Transverse colon (tissue), 4 donors: ENCODE measurements around the gene COG5. TPM values are rescaled to one million over a fixed set of nuclear protein-coding genes. Genes with fewer than 3 reads are reported as not detected.
"Not testable (repeated sequence)": the region's sequence is repeated elsewhere in the genome, so short reads cannot be mapped to it uniquely, and the experiment has no call there.

Source experiments
- DNase-seq: peaks from one replicate; pipeline ENCODE4 v3.0.0-alpha.2; 2019
- H3K27ac ChIP-seq, 4 donors: fragments of 200-600 bp; sonication (generic); 2 replicates each; pipeline ENCODE4 v1.5.1; 2016 to 2018; ENCODE audit warnings: inconsistent platforms in 4 of 4
- H3K27me3 ChIP-seq: fragments of 200-600 bp; sonication (generic); 2 replicates; pipeline ENCODE4 v1.5.1; 2017; ENCODE audit warnings: inconsistent platforms
- H3K36me3 ChIP-seq, 4 donors: fragments of 200-600 bp; sonication (generic); 2 replicates each; pipeline ENCODE4 v1.5.1; 2017 to 2019; ENCODE audit warnings: inconsistent platforms in 4 of 4
- H3K4me1 ChIP-seq, 4 donors: fragments of 200-600 bp; sonication (generic); 2 replicates each; pipeline ENCODE4 v1.5.1; 2017 to 2020; ENCODE audit warnings: inconsistent platforms in 4 of 4
- H3K4me3 ChIP-seq, 4 donors: fragments of 200-600 bp; sonication (generic); 1 replicate in 1 of 4; 2 replicates in 3 of 4; pipeline versions ENCODE4 v1.5.1 to v1.6.1; 2017 to 2019; ENCODE audit warnings: inconsistent platforms in 4 of 4
- H3K9me3 ChIP-seq, 2 donors: fragments of 200-600 bp; sonication (generic); 2 replicates each; pipeline ENCODE4 v1.5.1; 2017 to 2019; ENCODE audit warnings: inconsistent platforms in 2 of 2
- EP300 ChIP-seq: sonication (generic); formaldehyde crosslinking; IDR thresholded peaks from one replicate; pipeline ENCODE4 v1.6.1; 2017; ENCODE audit warnings: antibody characterized with exemption, low read depth
- POLR2A ChIP-seq: fragments of 450-650 bp; IDR thresholded peaks from one replicate; pipeline ENCODE4 v1.6.1; 2016; ENCODE audit warnings: antibody characterized with exemption, mild to moderate bottlenecking, moderate library complexity
- POLR2AphosphoS5 ChIP-seq, 3 donors: sonication (generic); formaldehyde crosslinking; IDR thresholded peaks; one replicate each; pipeline ENCODE4 v1.6.1; 2016; ENCODE audit warnings: antibody characterized with exemption in 3 of 3
- WGBS, 2 donors: methylation state at CpG; one replicate each; pipeline ENCODE4 v1.1.5; 2018; ENCODE audit warnings: low coverage in 1 of 2; 5-methylcytosine and 5-hydroxymethylcytosine counted together
- in situ Hi-C, 4 donors: fragments of 200-750 bp; cut with MboI; loops; one replicate each; pipeline versions ENCODE4 v1.15.0 to v1.15.1; 2017; ENCODE audit warnings: low sequenced_read_pairs in 3 of 4, low pct_ligation_motif_present in 1 of 4, low pct_unique_long_range_greater_than_20kb in 1 of 4
- intact Hi-C: fragments of 100-400 bp; cut with DNase I; formaldehyde crosslinking; loops from one replicate; pipeline ENCODE4 v1.15.1; 2023; ENCODE audit warnings: low total_unique reads
- total RNA-seq, 4 donors: library from RNA; depleted of rRNA; stranded (reverse); fragments of >200 nt; gene quantifications; one replicate each; pipeline ENCODE4 v1.1.0, GENCODE V29; 2016
- TF ChIP-seq, protein P1 (sequence below), 5 experiments: fragments of 200-600 bp in 3 of 5; fragments of 450-650 bp in 2 of 5; sonication (generic) in 3 of 5; IDR thresholded peaks; 1 replicate in 2 of 5; 2 replicates in 3 of 5; pipeline ENCODE4 v1.5.1; 2016 to 2017; ENCODE audit warnings: antibody characterized with exemption in 5 of 5, inconsistent platforms in 3 of 5, mild to moderate bottlenecking in 2 of 5, moderate library complexity in 1 of 5

Gene COG5
- total RNA-seq, 4 donors from 2014 or later = 15.7 to 48.2 (median 35.7) TPM

DNA sequence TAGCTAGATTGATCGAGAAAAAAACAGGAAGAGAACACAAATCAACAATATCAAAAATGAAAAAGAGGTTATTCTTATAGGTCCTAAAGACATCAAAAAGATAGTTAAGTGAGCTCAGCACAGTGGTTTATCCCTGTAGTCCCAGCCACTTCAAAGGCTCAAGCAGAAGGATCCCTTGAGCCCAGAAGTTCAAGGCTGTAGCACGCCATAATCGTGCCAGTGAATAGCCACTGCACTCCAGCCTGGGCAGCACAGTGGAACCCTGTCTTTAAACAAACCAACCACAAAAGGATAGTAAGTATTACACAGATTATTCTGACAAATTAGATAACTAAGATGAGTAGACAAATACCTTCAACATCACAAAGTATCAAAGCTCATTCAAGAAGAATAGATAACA, 311.8 kb downstream of the COG5 start:
- Histone ChIP-seq H3K27ac (no peak overlapping the region), H3K9me3 (no peaks in the 10 kb centered on the region), H3K4me3 (no peak overlapping the region), H3K4me1 (peaks cover 0 to 9% (median 0%) of the 10 kb centered on the region in 4 donors), H3K36me3 (peaks cover 0 to 14% (median 7%) of the 10 kb centered on the region in 4 donors), H3K27me3 (no peaks in the 10 kb centered on the region)
- intact Hi-C loops (no loop called here), in situ Hi-C loops (no loop called here)
- TF ChIP-seq, protein P1, sequence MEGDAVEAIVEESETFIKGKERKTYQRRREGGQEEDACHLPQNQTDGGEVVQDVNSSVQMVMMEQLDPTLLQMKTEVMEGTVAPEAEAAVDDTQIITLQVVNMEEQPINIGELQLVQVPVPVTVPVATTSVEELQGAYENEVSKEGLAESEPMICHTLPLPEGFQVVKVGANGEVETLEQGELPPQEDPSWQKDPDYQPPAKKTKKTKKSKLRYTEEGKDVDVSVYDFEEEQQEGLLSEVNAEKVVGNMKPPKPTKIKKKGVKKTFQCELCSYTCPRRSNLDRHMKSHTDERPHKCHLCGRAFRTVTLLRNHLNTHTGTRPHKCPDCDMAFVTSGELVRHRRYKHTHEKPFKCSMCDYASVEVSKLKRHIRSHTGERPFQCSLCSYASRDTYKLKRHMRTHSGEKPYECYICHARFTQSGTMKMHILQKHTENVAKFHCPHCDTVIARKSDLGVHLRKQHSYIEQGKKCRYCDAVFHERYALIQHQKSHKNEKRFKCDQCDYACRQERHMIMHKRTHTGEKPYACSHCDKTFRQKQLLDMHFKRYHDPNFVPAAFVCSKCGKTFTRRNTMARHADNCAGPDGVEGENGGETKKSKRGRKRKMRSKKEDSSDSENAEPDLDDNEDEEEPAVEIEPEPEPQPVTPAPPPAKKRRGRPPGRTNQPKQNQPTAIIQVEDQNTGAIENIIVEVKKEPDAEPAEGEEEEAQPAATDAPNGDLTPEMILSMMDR (IDR thresholded peaks at IDR 0.05) = no peak
- TF ChIP-seq POLR2A = no peak
- TF ChIP-seq POLR2AphosphoS5 (IDR thresholded peaks at IDR 0.05) = no peak
- no peak for TF ChIP-seq EP300
- 60 to 83% methylated on average over 1 to 3 of the region's 3 CpGs for WGBS, 2 donors
- no peak for DNase-seq

DNA sequence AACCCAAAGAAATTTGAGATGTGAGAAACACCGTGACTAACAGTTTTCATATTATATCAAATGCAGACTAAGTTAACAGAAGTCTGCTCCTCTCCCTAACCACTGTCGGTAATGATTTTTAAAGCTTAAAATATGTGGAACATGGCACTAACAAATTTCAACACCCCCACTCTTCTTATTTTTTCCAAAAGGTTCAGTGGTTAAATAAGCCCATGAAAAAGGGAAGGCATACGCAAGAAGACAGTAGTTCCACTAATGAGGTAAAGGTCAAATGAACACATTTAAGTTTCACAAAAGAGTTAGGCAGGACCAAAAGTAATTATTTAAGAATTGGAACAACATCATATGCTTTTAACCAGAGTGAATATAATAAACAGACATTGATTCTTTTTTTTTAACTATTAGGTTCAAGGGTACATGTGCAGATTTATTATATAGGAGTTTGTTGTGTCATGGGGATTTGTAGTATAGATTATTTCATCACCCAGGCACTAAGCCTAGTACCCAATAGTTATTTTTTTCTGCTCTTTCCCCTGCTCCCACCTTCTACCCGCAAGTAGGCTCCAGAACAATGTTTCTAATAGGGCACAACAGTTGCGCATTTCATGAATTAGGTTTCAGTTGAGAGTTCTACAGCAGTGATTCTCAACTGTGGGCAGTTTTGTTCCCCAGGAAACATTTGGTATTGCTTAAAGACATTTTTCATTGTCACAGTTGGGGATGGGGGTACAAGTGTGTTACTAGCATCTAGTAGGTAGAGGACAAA, 315.0 kb downstream of the COG5 start:
- H3K36me3 ChIP-seq = peaks cover 0 to 24% (median 11%) of the 10 kb centered on the region in 4 donors
- no peak for TF ChIP-seq EP300
- TF ChIP-seq POLR2A = no peak
- TF ChIP-seq, protein P1 (IDR thresholded peaks at IDR 0.05) = no peak
- TF ChIP-seq POLR2AphosphoS5 (IDR thresholded peaks at IDR 0.05) = no peak
- no peak overlapping the region for H3K27ac ChIP-seq
- WGBS, 2 donors = 94 to 97% methylated on average over 5 of the region's 5 CpGs
- in situ Hi-C loops (no loop called here), intact Hi-C loops (no loop called here)
- no peaks in the 10 kb centered on the region for H3K27me3 ChIP-seq
- no peak overlapping the region for H3K4me3 ChIP-seq
- DNase-seq = no peak
- no peaks in the 10 kb centered on the region for H3K9me3 ChIP-seq
- H3K4me1 ChIP-seq = peaks cover 0 to 9% (median 0%) of the 10 kb centered on the region in 4 donors

DNA sequence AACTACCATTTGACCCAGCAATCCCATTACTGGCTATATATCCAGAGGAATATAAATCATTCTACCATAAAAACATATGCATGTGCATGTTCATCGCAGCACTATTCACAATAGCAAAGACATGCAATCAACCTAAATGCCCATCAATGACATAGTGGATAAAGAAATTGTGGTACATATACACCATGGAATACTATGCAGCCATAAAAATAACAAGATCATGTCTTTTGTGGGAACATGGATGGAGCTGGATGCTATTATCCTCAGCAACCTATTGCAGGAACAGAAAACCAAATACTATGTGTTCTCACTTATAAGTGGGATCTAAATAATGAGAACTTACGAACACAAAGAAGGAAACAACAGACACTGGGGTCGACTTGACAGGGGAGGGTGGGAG, 316.9 kb downstream of the COG5 start:
- in situ Hi-C loops, H3K4me1 ChIP-seq, H3K27me3 ChIP-seq, H3K9me3 ChIP-seq, intact Hi-C loops, H3K4me3 ChIP-seq, H3K27ac ChIP-seq, DNase-seq: not testable (repeated sequence)
- 98 to 100% methylated on average over 3 of the region's 3 CpGs for WGBS, 2 donors
- H3K36me3 ChIP-seq = peaks cover 0 to 24% (median 11%) of the 10 kb centered on the region in 4 donors

DNA sequence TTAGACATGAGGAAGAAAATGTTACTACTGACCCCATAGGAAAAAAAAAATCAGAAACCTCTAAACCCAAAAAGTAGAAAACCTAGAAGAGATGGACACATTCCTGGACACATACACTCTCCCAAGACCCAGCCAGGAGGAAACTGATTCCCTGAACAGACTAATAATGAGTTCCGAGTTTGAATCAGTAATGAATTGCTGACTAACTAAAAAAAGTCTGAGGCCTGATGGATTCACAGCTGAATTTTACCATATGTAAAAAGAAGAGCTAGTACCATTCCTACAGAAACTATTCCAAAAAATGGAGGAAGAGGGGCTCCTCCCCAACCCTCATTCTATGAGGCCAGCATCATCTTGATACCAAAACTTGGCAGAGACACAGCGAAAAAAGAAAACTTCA, 319.1 kb downstream of the COG5 start:
- no peak overlapping the region for H3K4me3 ChIP-seq
- in situ Hi-C loops = no loop called here
- peaks cover 0 to 24% (median 11%) of the 10 kb centered on the region in 4 donors for H3K36me3 ChIP-seq
- 96 to 100% methylated on average over 2 of the region's 2 CpGs for WGBS, 2 donors
- no peak overlapping the region for H3K27ac ChIP-seq
- no peaks in the 10 kb centered on the region for H3K4me1 ChIP-seq
- intact Hi-C loops = no loop called here
- H3K9me3 ChIP-seq = no peaks in the 10 kb centered on the region
- TF ChIP-seq POLR2A (no peak), POLR2AphosphoS5 (IDR thresholded peaks at IDR 0.05) (no peak), EP300 (no peak)
- TF ChIP-seq, protein P1 (IDR thresholded peaks at IDR 0.05) = no peak
- DNase-seq = no peak
- H3K27me3 ChIP-seq = no peaks in the 10 kb centered on the region
